Epithelial cell of proximal tubule (primary cell): ENCODE data around the gene CACNA1E. TPM values are rescaled to one million over a fixed set of nuclear protein-coding genes. Genes with fewer than 3 reads are reported as not detected.

Source experiments
- DNase-seq: peaks from one replicate; pipeline ENCODE4 v3.0.0-alpha.2; 2011; ENCODE audit warnings: low read depth
- H3K4me3 ChIP-seq: 2 replicates; pipeline ENCODE4 v1.5.1; 2011; ENCODE audit warnings: low read depth, mild to moderate bottlenecking, low read length
- CTCF ChIP-seq: conservative IDR thresholded peaks from 2 replicates; pipeline ENCODE4 v1.5.1; 2012; ENCODE audit warnings: low read depth, mild to moderate bottlenecking, low read length
- total RNA-seq: library from RNA; depleted of rRNA; stranded (reverse); fragments of >200 nt; gene quantifications from 2 replicates; pipeline ENCODE4 v1.2.3, GENCODE V29; 2015

CACNA1E gene
- total RNA-seq, 1 donor from 2014 or later = 0.06 TPM

GRCh38 chr1:181558416-181558815 lies 75.1 kb downstream of the CACNA1E start:
- no peak for TF ChIP-seq CTCF
- H3K4me3 ChIP-seq = no peak overlapping the region
- DNase-seq = no peak

GRCh38 chr1:181559142-181559541 lies 75.8 kb downstream of the CACNA1E start:
- no peak for TF ChIP-seq CTCF
- H3K4me3 ChIP-seq = no peak overlapping the region
- no peak for DNase-seq

GRCh38 chr1:181562395-181562794 lies 79.1 kb downstream of the CACNA1E start:
- TF ChIP-seq CTCF = no peak
- H3K4me3 ChIP-seq = no peak overlapping the region
- DNase-seq = no peak

- H3K4me3 ChIP-seq = no peak overlapping the region
- TF ChIP-seq CTCF = no peak
- DNase-seq = no peak
Observed at GRCh38 chr1:181568736-181569135, 85.4 kb downstream of the CACNA1E start.

GRCh38 chr1:181577475-181577874 lies 94.2 kb downstream of the CACNA1E start:
- H3K4me3 ChIP-seq = no peak overlapping the region
- DNase-seq = no peak
- TF ChIP-seq CTCF = no peak

GRCh38 chr1:181583598-181583997 lies 100.3 kb downstream of the CACNA1E start:
- DNase-seq = no peak
- peak; percentile 55 for TF ChIP-seq CTCF
- no peak overlapping the region for H3K4me3 ChIP-seq

GRCh38 chr1:181587870-181588438 lies 104.6 kb downstream of the CACNA1E start:
- no peak for DNase-seq
- no peak overlapping the region for H3K4me3 ChIP-seq
- TF ChIP-seq CTCF = peak; percentile 4
